Measurements from ENCODE around the gene RNF150.

GRCh38 chr4:141028024-141028529, 105.2 kb downstream of the RNF150 start:
- TF ChIP-seq CTCF (IDR thresholded peaks at IDR 0.05) (no peak), POLR2A (IDR thresholded peaks at IDR 0.05) (no peak)

Data from uterus (tissue), 2 donors.